ENCODE results near the gene UTS2.

UTS2 gene

GRCh38 chr1:7852804-7853683, at the start of gene UTS2:
Gene UTS2 (minus strand): TSS chr1:7853065. CDS start chr1:7853003, 62 bp downstream.
- no peak for DNase-seq

- DNase-seq: no peak
Observed at GRCh38 chr1:7899741-7900140, 46.9 kb upstream of the UTS2 start.

GRCh38 chr1:7898962-7899361, 46.1 kb upstream of the UTS2 start:
- no peak for DNase-seq

GRCh38 chr1:7896994-7897393, 44.1 kb upstream of the UTS2 start:
- DNase-seq: no peak

- no peak for DNase-seq
Observed at GRCh38 chr1:7893529-7894180, 40.8 kb upstream of the UTS2 start.

- no peak for DNase-seq
Observed at GRCh38 chr1:7891804-7892203, 38.9 kb upstream of the UTS2 start.

GRCh38 chr1:7890853-7891252, 38.0 kb upstream of the UTS2 start:
- DNase-seq: no peak

GRCh38 chr1:7888248-7889081, 35.6 kb upstream of the UTS2 start:
- no peak for DNase-seq

- DNase-seq: no peak
Observed at GRCh38 chr1:7886405-7886745, 33.5 kb upstream of the UTS2 start.

GRCh38 chr1:7885513-7886404, 32.9 kb upstream of the UTS2 start:
- no peak for DNase-seq

GRCh38 chr1:7884757-7885156, 31.9 kb upstream of the UTS2 start:
- no peak for DNase-seq

GRCh38 chr1:7879228-7879627, 26.4 kb upstream of the UTS2 start:
- no peak for DNase-seq

GRCh38 chr1:7878027-7878426, 25.2 kb upstream of the UTS2 start:
- no peak for DNase-seq

- no peak for DNase-seq
Observed at GRCh38 chr1:7873801-7874795, 21.2 kb upstream of the UTS2 start.

GRCh38 chr1:7871136-7871535, 18.3 kb upstream of the UTS2 start:
- no peak for DNase-seq

- DNase-seq: no peak
Observed at GRCh38 chr1:7869136-7869920, 16.5 kb upstream of the UTS2 start.

GRCh38 chr1:7868070-7868780, 15.4 kb upstream of the UTS2 start:
- DNase-seq: no peak

- DNase-seq: no peak
Observed at GRCh38 chr1:7865978-7866377, 13.1 kb upstream of the UTS2 start.

- no peak for DNase-seq
Observed at GRCh38 chr1:7863756-7864328, 11.0 kb upstream of the UTS2 start.
